Activated CD4-positive, alpha-beta T cell treated with anti-CD3 and anti-CD28 coated beads, Interleukin-2, amount 50 U/mL, for 1 hour (primary cell): ENCODE measurements around the gene CACNG6.
A peak's percentile ranks its signal among the peaks of the same experiment; 100 is the strongest.
"Not testable (repeated sequence)": the region's sequence is repeated elsewhere in the genome, so short reads cannot be mapped to it uniquely, and the experiment has no call there.

Source experiments
- DNase-seq: peaks from one replicate; pipeline ENCODE4 v3.0.0-alpha.2; 2020

CACNG6 gene

GRCh38 chr19:54009440-54009839 lies 18.0 kb downstream of the CACNG6 start:
- no peak for DNase-seq

- DNase-seq, result no peak
Observed at GRCh38 chr19:54010474-54010873, 19.0 kb downstream of the CACNG6 start.

- no peak for DNase-seq
Observed at GRCh38 chr19:54011507-54012211, 20.2 kb downstream of the CACNG6 start.

- no peak for DNase-seq
Observed at GRCh38 chr19:54013866-54014265, 22.4 kb downstream of the CACNG6 start.

- no peak for DNase-seq
Observed at GRCh38 chr19:54014920-54015560, 23.6 kb downstream of the CACNG6 start.

- no peak for DNase-seq
Observed at GRCh38 chr19:54017261-54017660, 25.8 kb downstream of the CACNG6 start.

- DNase-seq, result no peak
Observed at GRCh38 chr19:54021363-54021762, 29.9 kb downstream of the CACNG6 start.

GRCh38 chr19:54021932-54022331 lies 30.5 kb downstream of the CACNG6 start:
- DNase-seq, result no peak

GRCh38 chr19:54023191-54023590 lies 31.8 kb downstream of the CACNG6 start:
- no peak for DNase-seq

- no peak for DNase-seq
Observed at GRCh38 chr19:54024660-54025059, 33.2 kb downstream of the CACNG6 start.

GRCh38 chr19:54026656-54027055 lies 35.2 kb downstream of the CACNG6 start:
- DNase-seq, result no peak

GRCh38 chr19:54029301-54029700 lies 37.9 kb downstream of the CACNG6 start:
- DNase-seq, result no peak

- DNase-seq, result peak; percentile 55
Observed at GRCh38 chr19:54029930-54030490, 38.6 kb downstream of the CACNG6 start.

GRCh38 chr19:54030895-54031586 lies 39.6 kb downstream of the CACNG6 start:
- DNase-seq, result no peak

- no peak for DNase-seq
Observed at GRCh38 chr19:54035215-54036178, 44.1 kb downstream of the CACNG6 start.

GRCh38 chr19:54036542-54036941 lies 45.1 kb downstream of the CACNG6 start:
- DNase-seq, result not testable (repeated sequence)

- DNase-seq, result no peak
Observed at GRCh38 chr19:54040003-54040402, 48.6 kb downstream of the CACNG6 start.

- DNase-seq, result no peak
Observed at GRCh38 chr19:54041969-54042606, 50.7 kb downstream of the CACNG6 start.

GRCh38 chr19:54042989-54043388 lies 51.6 kb downstream of the CACNG6 start:
- no peak for DNase-seq

GRCh38 chr19:54045771-54046170 lies 54.3 kb downstream of the CACNG6 start:
- no peak for DNase-seq

GRCh38 chr19:54047616-54048015 lies 56.2 kb downstream of the CACNG6 start:
- DNase-seq, result no peak
